ENCODE data around the gene CIDEA. TPM values are rescaled to one million over a fixed set of nuclear protein-coding genes. Genes with fewer than 3 reads are reported as not detected.

CIDEA gene
- total and polyA plus RNA-seq, 4 donors: 0.38 to 1.0 (median 0.47) TPM

- Histone ChIP-seq H3K4me1 (ENCODE audit: control insufficient read depth, insufficient read depth, low read length) (peaks cover 22% of the 10 kb centered on the region), H3K36me3 (ENCODE audit: control insufficient read depth, insufficient read depth, low read length) (no peaks in the 10 kb centered on the region), H3K27ac (ENCODE audit: low read depth, low read length) (no peak overlapping the region), H3K9me3 (ENCODE audit: control insufficient read depth, insufficient read depth, low read length) (no peaks in the 10 kb centered on the region), H3K4me3 (ENCODE audit: low read depth, low read length) (no peak overlapping the region), H3K27me3 (ENCODE audit: control insufficient read depth, insufficient read depth, low read length) (peaks cover 48% of the 10 kb centered on the region)
- DNase-seq (ENCODE audit: low read depth in 4 of 6, low spot score in 6 of 6): no peak
- 90% methylated on average over 5 of the region's 6 CpGs for WGBS (ENCODE audit: insufficient coverage)
Measured at GRCh38 chr18:12252061-12252460, 2.1 kb upstream of the CIDEA start.

GRCh38 chr18:12253027-12253426 is 1.1 kb upstream of the CIDEA start:
- WGBS (ENCODE audit: insufficient coverage): 26% methylated on average over 10 of the region's 11 CpGs

GRCh38 chr18:12253663-12254135 is 462 bp upstream of the CIDEA start:
- H3K27me3 ChIP-seq (ENCODE audit: control insufficient read depth, insufficient read depth, low read length): peaks cover 45% of the 10 kb centered on the region
- H3K27ac ChIP-seq (ENCODE audit: low read depth, low read length): no peak overlapping the region
- no peaks in the 10 kb centered on the region for H3K36me3 ChIP-seq (ENCODE audit: control insufficient read depth, insufficient read depth, low read length)
- peak in 2 of 6 donors; percentile 23 to 37 for DNase-seq (ENCODE audit: low read depth in 4 of 6, low spot score in 6 of 6)
- H3K4me1 ChIP-seq (ENCODE audit: control insufficient read depth, insufficient read depth, low read length): peaks cover 22% of the 10 kb centered on the region
- H3K9me3 ChIP-seq (ENCODE audit: control insufficient read depth, insufficient read depth, low read length): no peaks in the 10 kb centered on the region
- peak overlapping the region; percentile 32 for H3K4me3 ChIP-seq (ENCODE audit: low read depth, low read length)
- WGBS (ENCODE audit: insufficient coverage): under 1% methylated on average over 20 of the region's 20 CpGs

More at GRCh38 chr18:12253027-12253426, 1.1 kb upstream of the CIDEA start:
- Histone ChIP-seq H3K27ac (ENCODE audit: low read depth, low read length) (no peak overlapping the region), H3K4me3 (ENCODE audit: low read depth, low read length) (no peak overlapping the region), H3K4me1 (ENCODE audit: control insufficient read depth, insufficient read depth, low read length) (peaks cover 22% of the 10 kb centered on the region), H3K27me3 (ENCODE audit: control insufficient read depth, insufficient read depth, low read length) (peaks cover 45% of the 10 kb centered on the region), H3K9me3 (ENCODE audit: control insufficient read depth, insufficient read depth, low read length) (no peaks in the 10 kb centered on the region), H3K36me3 (ENCODE audit: control insufficient read depth, insufficient read depth, low read length) (no peaks in the 10 kb centered on the region)
- no peak for DNase-seq (ENCODE audit: low read depth in 4 of 6, low spot score in 6 of 6)

- Histone ChIP-seq H3K27me3 (ENCODE audit: control insufficient read depth, insufficient read depth, low read length) (peaks cover 45% of the 10 kb centered on the region), H3K4me3 (ENCODE audit: low read depth, low read length) (no peak overlapping the region), H3K9me3 (ENCODE audit: control insufficient read depth, insufficient read depth, low read length) (no peaks in the 10 kb centered on the region), H3K4me1 (ENCODE audit: control insufficient read depth, insufficient read depth, low read length) (peaks cover 22% of the 10 kb centered on the region), H3K27ac (ENCODE audit: low read depth, low read length) (no peak overlapping the region), H3K36me3 (ENCODE audit: control insufficient read depth, insufficient read depth, low read length) (no peaks in the 10 kb centered on the region)
- no peak for DNase-seq (ENCODE audit: low read depth in 4 of 6, low spot score in 6 of 6)
- 45% methylated on average over 30 of the region's 38 CpGs for WGBS (ENCODE audit: insufficient coverage)
Measured at GRCh38 chr18:12254820-12255511, 805 bp downstream of the CIDEA start.

- H3K4me3 ChIP-seq (ENCODE audit: low read depth, low read length): no peak overlapping the region
Measured at GRCh38 chr18:12255626-12256026, 1.5 kb downstream of the CIDEA start.

GRCh38 chr18:12256951-12257350 is 2.8 kb downstream of the CIDEA start:
- DNase-seq (ENCODE audit: low read depth in 4 of 6, low spot score in 6 of 6): peak in 2 of 6 donors; percentile 46 to 69
- Histone ChIP-seq H3K27ac (ENCODE audit: low read depth, low read length) (no peak overlapping the region), H3K9me3 (ENCODE audit: control insufficient read depth, insufficient read depth, low read length) (no peaks in the 10 kb centered on the region), H3K27me3 (ENCODE audit: control insufficient read depth, insufficient read depth, low read length) (peaks cover 42% of the 10 kb centered on the region), H3K4me3 (ENCODE audit: low read depth, low read length) (no peak overlapping the region), H3K36me3 (ENCODE audit: control insufficient read depth, insufficient read depth, low read length) (no peaks in the 10 kb centered on the region), H3K4me1 (ENCODE audit: control insufficient read depth, insufficient read depth, low read length) (peaks cover 22% of the 10 kb centered on the region)
- 32% methylated on average over 6 of the region's 6 CpGs for WGBS (ENCODE audit: insufficient coverage)

More at GRCh38 chr18:12255626-12256026, 1.5 kb downstream of the CIDEA start:
- no peaks in the 10 kb centered on the region for H3K9me3 ChIP-seq (ENCODE audit: control insufficient read depth, insufficient read depth, low read length)
- peak in 1 of 6 donors; percentile 21 for DNase-seq (ENCODE audit: low read depth in 4 of 6, low spot score in 6 of 6)
- no peaks in the 10 kb centered on the region for H3K36me3 ChIP-seq (ENCODE audit: control insufficient read depth, insufficient read depth, low read length)
- no peak overlapping the region for H3K27ac ChIP-seq (ENCODE audit: low read depth, low read length)
- H3K27me3 ChIP-seq (ENCODE audit: control insufficient read depth, insufficient read depth, low read length): peaks cover 45% of the 10 kb centered on the region
- peaks cover 22% of the 10 kb centered on the region for H3K4me1 ChIP-seq (ENCODE audit: control insufficient read depth, insufficient read depth, low read length)
- WGBS (ENCODE audit: insufficient coverage): no CpG with 5 or more reads among the region's 4 CpGs

- Histone ChIP-seq H3K4me3 (ENCODE audit: low read depth, low read length) (no peak overlapping the region), H3K27me3 (ENCODE audit: control insufficient read depth, insufficient read depth, low read length) (peaks cover 33% of the 10 kb centered on the region), H3K4me1 (ENCODE audit: control insufficient read depth, insufficient read depth, low read length) (peaks cover 20% of the 10 kb centered on the region), H3K27ac (ENCODE audit: low read depth, low read length) (no peak overlapping the region), H3K36me3 (ENCODE audit: control insufficient read depth, insufficient read depth, low read length) (no peaks in the 10 kb centered on the region), H3K9me3 (ENCODE audit: control insufficient read depth, insufficient read depth, low read length) (no peaks in the 10 kb centered on the region)
- no peak for DNase-seq (ENCODE audit: low read depth in 4 of 6, low spot score in 6 of 6)
- 95% methylated on average over 21 of the region's 21 CpGs for WGBS (ENCODE audit: insufficient coverage)
Measured at GRCh38 chr18:12257996-12258718, 4.0 kb downstream of the CIDEA start.

- Histone ChIP-seq H3K27ac (ENCODE audit: low read depth, low read length) (no peak overlapping the region), H3K4me3 (ENCODE audit: low read depth, low read length) (no peak overlapping the region), H3K9me3 (ENCODE audit: control insufficient read depth, insufficient read depth, low read length) (no peaks in the 10 kb centered on the region), H3K27me3 (ENCODE audit: control insufficient read depth, insufficient read depth, low read length) (peaks cover 24% of the 10 kb centered on the region), H3K36me3 (ENCODE audit: control insufficient read depth, insufficient read depth, low read length) (no peaks in the 10 kb centered on the region), H3K4me1 (ENCODE audit: control insufficient read depth, insufficient read depth, low read length) (peaks cover 11% of the 10 kb centered on the region)
- no peak for DNase-seq (ENCODE audit: low read depth in 4 of 6, low spot score in 6 of 6)
- WGBS (ENCODE audit: insufficient coverage): 80% methylated on average over 23 of the region's 29 CpGs
Measured at GRCh38 chr18:12258719-12259705, 4.9 kb downstream of the CIDEA start.

GRCh38 chr18:12262748-12263147 is 8.6 kb downstream of the CIDEA start:
- Histone ChIP-seq H3K4me3 (ENCODE audit: low read depth, low read length) (no peak overlapping the region), H3K36me3 (ENCODE audit: control insufficient read depth, insufficient read depth, low read length) (no peaks in the 10 kb centered on the region), H3K9me3 (ENCODE audit: control insufficient read depth, insufficient read depth, low read length) (no peaks in the 10 kb centered on the region), H3K27ac (ENCODE audit: low read depth, low read length) (no peak overlapping the region), H3K27me3 (ENCODE audit: control insufficient read depth, insufficient read depth, low read length) (no peaks in the 10 kb centered on the region), H3K4me1 (ENCODE audit: control insufficient read depth, insufficient read depth, low read length) (no peaks in the 10 kb centered on the region)
- WGBS (ENCODE audit: insufficient coverage): 78% methylated on average over 6 of the region's 8 CpGs
- no peak for DNase-seq (ENCODE audit: low read depth in 4 of 6, low spot score in 6 of 6)

Measured in spinal cord (tissue), 10 donors.